HepG2 (cell line): ENCODE data around the gene NCF4. TPM values are rescaled to one million over a fixed set of nuclear protein-coding genes. Genes with fewer than 3 reads are reported as not detected.

Experiments used
- ATAC-seq: fragments of 200-7000 bp; cut with Tn5 transposase; 3 replicates; pipeline ENCODE4 v1.9.1; 2020; ENCODE audit warnings: mild to moderate bottlenecking, moderate library complexity
- BruUV-seq: library from RNA; stranded (reverse); fragments of 400-500 nt; replicated peaks from 2 replicates; lab custom pipeline; 2021; lab: Mats Ljungman, UMichigan
- CTCF ChIA-PET: fragments of 300-600 bp; formaldehyde crosslinking; extraction: SDS; loops from one replicate; lab custom pipeline; 2021; ENCODE audit warnings: low total read pairs, inconsistent platforms, low intra/inter-chr PET ratio; lab: Yijun Ruan, JAX
- POLR2A ChIA-PET: fragments of 350-600 bp; sonication (Branson Sonifier 250); formaldehyde crosslinking; loops from one replicate; lab custom pipeline; 2020; ENCODE audit warnings: antibody characterized with exemption, inconsistent platforms; lab: Yijun Ruan, JAX
- DNase-seq: peaks from one replicate; pipeline ENCODE4 v3.0.0-alpha.2; 2015; ENCODE audit warnings: low spot score
- FAIRE-seq: peaks from 3 replicates; lab custom pipeline; 2011; peaks lifted over from hg19 to GRCh38; lab: Jason Lieb, UNC
- H2AFZ ChIP-seq: one replicate; pipeline ENCODE4 v1.6.1; 2011; ENCODE audit warnings: low read length, inconsistent platforms
- H3K27ac ChIP-seq: fragments of 300-600 bp; 3 replicates; pipeline ENCODE4 v1.8.0; 2011; ENCODE audit warnings: mixed run types, mild to moderate bottlenecking, mixed read lengths, low read length, inconsistent platforms; ENCODE audit not compliant: insufficient read depth; ENCODE audit errors: extremely low read length
- H3K27me3 ChIP-seq, 2 experiments: fragments of 200-600 bp in 1 of 2; 2 replicates in 1 of 2; 3 replicates in 1 of 2; pipeline versions ENCODE4 v1.6.0 to v1.8.0; 2011; ENCODE audit warnings: low read length in 2 of 2, mild to moderate bottlenecking in 2 of 2, moderate library complexity in 2 of 2, inconsistent platforms in 1 of 2; ENCODE audit not compliant: insufficient read depth in 2 of 2, control insufficient read depth in 1 of 2
- H3K36me3 ChIP-seq, 2 experiments: fragments of 200-600 bp in 1 of 2; replicated peaks in 1 of 2; 2 replicates in 1 of 2; 3 replicates in 1 of 2; pipeline versions ENCODE4 v1.5.1 to v1.8.0; 2011; ENCODE audit warnings: low read length in 2 of 2, inconsistent platforms in 1 of 2; ENCODE audit not compliant: insufficient read depth in 2 of 2, control insufficient read depth in 1 of 2
- H3K4me1 ChIP-seq: 2 replicates; pipeline ENCODE4 v1.5.1; 2012; ENCODE audit warnings: low read length, inconsistent platforms; ENCODE audit not compliant: insufficient read depth
- H3K4me2 ChIP-seq: 2 replicates; pipeline ENCODE4 v1.6.0; 2011; ENCODE audit warnings: low read depth, low read length, inconsistent platforms
- H3K4me3 ChIP-seq, 3 experiments: fragments of 200-600 bp in 1 of 3; sonication (generic), shearing (Covaris generic) in 1 of 3; replicated peaks in 1 of 3; 2 replicates each; pipeline ENCODE4 v1.5.1; 2011 to 2016; ENCODE audit warnings: low read length in 3 of 3, inconsistent platforms in 2 of 3, low read depth in 2 of 3, mild to moderate bottlenecking in 2 of 3, control low read depth in 1 of 3, mixed read lengths in 1 of 3; ENCODE audit not compliant: insufficient read depth in 1 of 3
- H3K79me2 ChIP-seq: one replicate; pipeline ENCODE4 v1.6.1; 2011; ENCODE audit warnings: low read length, inconsistent platforms; ENCODE audit not compliant: insufficient read depth
- H3K9ac ChIP-seq: 2 replicates; pipeline ENCODE4 v1.6.0; 2011; ENCODE audit warnings: mild to moderate bottlenecking, low read depth, low read length, inconsistent platforms; ENCODE audit not compliant: insufficient read depth
- H3K9me3 ChIP-seq: 2 replicates; pipeline ENCODE4 v1.5.1; 2012; ENCODE audit warnings: mild to moderate bottlenecking, low read length
- H4K20me1 ChIP-seq: 2 replicates; pipeline ENCODE4 v1.6.0; 2011; ENCODE audit warnings: inconsistent platforms, mild to moderate bottlenecking, low read length, moderate library complexity; ENCODE audit not compliant: insufficient read depth
- CENPX ChIP-seq: sonication (generic); formaldehyde crosslinking; IDR thresholded peaks from 2 replicates; pipeline ENCODE4 v1.9.0; 2021; ENCODE audit warnings: mild to moderate bottlenecking, missing genetic modification reagents, moderate library complexity
- EEA1 ChIP-seq: sonication (generic); formaldehyde crosslinking; IDR thresholded peaks from 2 replicates; pipeline ENCODE4 v1.5.1; 2020; ENCODE audit warnings: mild to moderate bottlenecking, missing genetic modification reagents, borderline replicate concordance
- GABPA ChIP-seq, 2 experiments: IDR thresholded peaks; 2 replicates each; pipeline ENCODE4 v1.6.1; 2011 to 2016; ENCODE audit warnings: low read depth in 2 of 2, low read length in 1 of 2, missing biosample characterization in 1 of 2, missing genetic modification characterization in 1 of 2
- IKZF4 ChIP-seq: sonication (generic); formaldehyde crosslinking; IDR thresholded peaks from 2 replicates; pipeline ENCODE4 v1.5.1; 2020; ENCODE audit warnings: borderline replicate concordance, mild to moderate bottlenecking, low read depth, missing genetic modification reagents; ENCODE audit errors: not compliant biosample characterization
- ZBTB39 ChIP-seq: sonication (generic); formaldehyde crosslinking; IDR thresholded peaks from 2 replicates; pipeline ENCODE4 v1.5.0; 2020; ENCODE audit warnings: missing genetic modification reagents
- WGBS: methylation state at CpG from one replicate; pipeline ENCODE4 v1.1.6; 2017; ENCODE audit warnings: low lambda C conversion rate; 5-methylcytosine and 5-hydroxymethylcytosine counted together
- in situ Hi-C: cut with HindIII; loops from 2 replicates; pipeline ENCODE4 v1.10.0; 2017; ENCODE audit warnings: low pct_unique_long_range_greater_than_20kb; ENCODE audit not compliant: extremely low pct_ligation_motif_present
- intact Hi-C: fragments of 100-400 bp; cut with micrococcal nuclease; formaldehyde crosslinking; loops from one replicate; pipeline ENCODE4 v1.10.0; 2022; ENCODE audit not compliant: unreplicated experiment
- polyA plus RNA-seq, 8 experiments: library from polyadenylated mRNA; depleted of rRNA in 3 of 8; stranded (reverse) in 7 of 8; unstranded in 1 of 8; fragments of >200 nt; fragmentation: Illumina TruSeq in 4 of 8; extraction: Trizol in 4 of 8; gene quantifications; 2 replicates each; pipeline versions ENCODE4 v1.2.1 to v1.2.3, GENCODE V29; 2011 to 2016; ENCODE audit warnings: low read depth in 4 of 8, missing spikeins in 1 of 8, mixed read lengths in 1 of 8; ENCODE audit not compliant: insufficient read depth in 1 of 8
- total RNA-seq, 5 experiments: library from RNA; depleted of rRNA; stranded (reverse); fragments of >200 nt; fragmentation: Illumina TruSeq; extraction: Trizol; gene quantifications; 2 replicates each; pipeline ENCODE4 v1.2.3, GENCODE V29; 2016; ENCODE audit warnings: low read depth in 1 of 5
- TF ChIP-seq, protein P1 (sequence below): IDR thresholded peaks from 2 replicates; pipeline ENCODE4 v1.6.1; 2016; ENCODE audit warnings: missing compliant biosample characterization, missing genetic modification reagents, borderline replicate concordance

The NCF4 gene
- total and polyA plus RNA-seq, 2 of the 13 experiments (the other 11 are each of a cell fraction or from before 2014, with no cell fraction given), result not detected

- intact Hi-C loops, result no loop called here
- 8% methylated on average over 6 of the region's 7 CpGs for WGBS
- TF ChIP-seq GABPA (IDR thresholded peaks at IDR 0.05; ENCODE audit: low read depth, low read length) (no peak), GABPA (CRISPR knock-in tag; IDR thresholded peaks at IDR 0.05; ENCODE audit: low read depth) (no peak), IKZF4 (CRISPR knock-in tag) (no peak), CENPX (CRISPR knock-in tag) (no peak), ZBTB39 (CRISPR knock-in tag) (no peak), EEA1 (no peak)
- TF ChIP-seq, protein P1, sequence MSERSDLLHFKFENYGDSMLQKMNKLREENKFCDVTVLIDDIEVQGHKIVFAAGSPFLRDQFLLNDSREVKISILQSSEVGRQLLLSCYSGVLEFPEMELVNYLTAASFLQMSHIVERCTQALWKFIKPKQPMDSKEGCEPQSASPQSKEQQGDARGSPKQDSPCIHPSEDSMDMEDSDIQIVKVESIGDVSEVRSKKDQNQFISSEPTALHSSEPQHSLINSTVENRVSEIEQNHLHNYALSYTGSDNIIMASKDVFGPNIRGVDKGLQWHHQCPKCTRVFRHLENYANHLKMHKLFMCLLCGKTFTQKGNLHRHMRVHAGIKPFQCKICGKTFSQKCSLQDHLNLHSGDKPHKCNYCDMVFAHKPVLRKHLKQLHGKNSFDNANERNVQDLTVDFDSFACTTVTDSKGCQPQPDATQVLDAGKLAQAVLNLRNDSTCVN, result no peak
Measured at GRCh38 chr22:36885474-36885873, 24.7 kb downstream of the NCF4 start.

More at GRCh38 chr22:36885474-36885873, 24.7 kb downstream of the NCF4 start:
- Histone ChIP-seq H3K9ac (no peak overlapping the region), H3K36me3 (no peaks in the 10 kb centered on the region), H4K20me1 (no peaks in the 10 kb centered on the region), H3K4me3 (no peak overlapping the region), H3K4me1 (no peaks in the 10 kb centered on the region), H3K79me2 (no peaks in the 10 kb centered on the region), H3K4me2 (no peak overlapping the region), H3K27ac (no peak overlapping the region), H3K27me3 (peaks cover 0 to 18% of the 10 kb centered on the region in 2 experiments; a peak in 2 of 5 replicates), H2AFZ (no peak overlapping the region), H3K9me3 (peaks cover 7% of the 10 kb centered on the region)
- ChIA-PET CTCF (no interaction called here), POLR2A (no interaction called here)
- BruUV-seq, result no TSS peak
- DNase-seq, result no peak
- in situ Hi-C loops, result no loop called here
- no peak for ATAC-seq
- no peak for FAIRE-seq
